Amygdala (tissue), 56 donors: ENCODE measurements around the gene SLC9A8.
A peak's percentile ranks its signal among the peaks of the same experiment; 100 is the strongest.

ENCODE experiments used
- DNase-seq, 56 donors: peaks; one replicate each; lab custom pipeline; 2025; lab: John Stamatoyannopoulos, UW

SLC9A8 gene

DNA sequence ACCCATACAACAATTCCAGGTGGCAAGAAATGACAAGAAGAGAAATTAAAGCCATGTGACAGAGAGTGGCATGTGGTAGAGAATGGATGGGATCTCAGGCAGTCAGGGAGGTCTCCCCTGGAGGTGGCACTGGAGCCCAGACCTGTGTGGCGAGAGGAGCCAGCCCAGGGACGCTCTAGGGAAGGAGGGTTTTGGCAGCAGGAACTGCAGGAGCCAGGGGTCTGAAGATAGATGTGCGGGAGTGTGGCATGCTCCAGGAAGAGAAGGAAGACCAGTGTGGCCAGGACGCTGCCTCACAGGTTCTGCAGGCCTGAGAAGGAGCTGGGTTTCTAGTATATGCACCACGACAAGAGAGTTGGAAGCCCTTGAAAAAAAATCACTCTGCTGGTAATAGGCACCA, 57.6 kb downstream of the SLC9A8 start:
- DNase-seq = no peak

GRCh38 chr20:49871391-49871948, 58.8 kb downstream of the SLC9A8 start:
- DNase-seq = no peak

DNA sequence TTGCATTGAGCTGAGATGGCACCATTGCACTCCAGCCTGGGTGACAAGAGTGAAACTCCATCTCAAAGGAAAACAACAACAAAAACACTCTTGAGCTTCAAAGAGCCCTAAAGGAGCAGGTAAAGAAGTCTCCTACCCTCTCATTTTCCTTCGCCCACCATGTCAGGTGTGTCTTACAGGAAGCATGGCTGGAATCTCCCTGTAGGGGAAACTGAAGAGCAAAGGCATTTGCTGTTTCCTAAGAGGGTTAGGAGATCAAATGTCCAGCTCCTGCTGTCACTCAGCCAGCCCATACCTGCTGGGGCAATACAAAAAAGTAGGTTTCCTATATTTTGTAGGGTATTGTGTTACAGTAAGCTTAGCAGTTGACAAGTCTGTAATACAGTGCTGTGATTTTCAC, 59.4 kb downstream of the SLC9A8 start:
- no peak for DNase-seq

- no peak for DNase-seq
Observed at GRCh38 chr20:49874696-49875095, 62.1 kb downstream of the SLC9A8 start.

- peak in 2 of 56 donors; percentile 8 to 19 for DNase-seq
Observed at GRCh38 chr20:49877386-49877921, 64.8 kb downstream of the SLC9A8 start.

DNA sequence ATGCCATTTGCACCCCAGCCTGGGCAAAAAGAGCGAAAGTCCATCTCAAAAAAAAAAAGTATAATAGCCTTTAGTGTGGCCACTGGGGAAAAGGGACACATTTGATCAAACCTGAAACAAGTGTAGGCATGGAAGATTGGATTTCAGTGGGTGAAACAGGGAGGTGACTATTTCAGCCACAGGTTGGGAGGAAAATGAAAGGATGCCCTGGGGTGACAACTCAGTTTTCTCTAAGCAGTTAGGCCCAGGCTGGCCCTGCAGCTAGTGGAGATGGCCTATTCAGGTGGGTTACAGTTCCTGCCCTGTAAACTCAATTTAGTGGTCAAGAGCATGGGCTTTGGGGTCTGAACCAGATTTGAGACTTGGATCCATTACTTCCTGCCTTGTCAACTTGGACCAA, 66.3 kb downstream of the SLC9A8 start:
- no peak for DNase-seq

GRCh38 chr20:49880177-49880576, 67.5 kb downstream of the SLC9A8 start:
- no peak for DNase-seq

GRCh38 chr20:49880724-49881445, 68.3 kb downstream of the SLC9A8 start:
- DNase-seq = no peak

- DNase-seq = no peak
Observed at GRCh38 chr20:49882171-49882970, 69.7 kb downstream of the SLC9A8 start.

- DNase-seq = no peak
Observed at GRCh38 chr20:49883246-49883802, 70.7 kb downstream of the SLC9A8 start.

- no peak for DNase-seq
Observed at GRCh38 chr20:49885558-49886332, 73.1 kb downstream of the SLC9A8 start.

- DNase-seq = peak in 8 of 56 donors; percentile 19 to 60 (median 30)
Observed at GRCh38 chr20:49886571-49887213, 74.1 kb downstream of the SLC9A8 start.

GRCh38 chr20:49887251-49888211, 74.9 kb downstream of the SLC9A8 start:
- peak in 4 of 56 donors; percentile 12 to 60 (median 45) for DNase-seq

- peak in 52 of 56 donors; percentile 30 to 91 (median 68) for DNase-seq
Observed at GRCh38 chr20:49888212-49889000, 75.8 kb downstream of the SLC9A8 start.

DNA sequence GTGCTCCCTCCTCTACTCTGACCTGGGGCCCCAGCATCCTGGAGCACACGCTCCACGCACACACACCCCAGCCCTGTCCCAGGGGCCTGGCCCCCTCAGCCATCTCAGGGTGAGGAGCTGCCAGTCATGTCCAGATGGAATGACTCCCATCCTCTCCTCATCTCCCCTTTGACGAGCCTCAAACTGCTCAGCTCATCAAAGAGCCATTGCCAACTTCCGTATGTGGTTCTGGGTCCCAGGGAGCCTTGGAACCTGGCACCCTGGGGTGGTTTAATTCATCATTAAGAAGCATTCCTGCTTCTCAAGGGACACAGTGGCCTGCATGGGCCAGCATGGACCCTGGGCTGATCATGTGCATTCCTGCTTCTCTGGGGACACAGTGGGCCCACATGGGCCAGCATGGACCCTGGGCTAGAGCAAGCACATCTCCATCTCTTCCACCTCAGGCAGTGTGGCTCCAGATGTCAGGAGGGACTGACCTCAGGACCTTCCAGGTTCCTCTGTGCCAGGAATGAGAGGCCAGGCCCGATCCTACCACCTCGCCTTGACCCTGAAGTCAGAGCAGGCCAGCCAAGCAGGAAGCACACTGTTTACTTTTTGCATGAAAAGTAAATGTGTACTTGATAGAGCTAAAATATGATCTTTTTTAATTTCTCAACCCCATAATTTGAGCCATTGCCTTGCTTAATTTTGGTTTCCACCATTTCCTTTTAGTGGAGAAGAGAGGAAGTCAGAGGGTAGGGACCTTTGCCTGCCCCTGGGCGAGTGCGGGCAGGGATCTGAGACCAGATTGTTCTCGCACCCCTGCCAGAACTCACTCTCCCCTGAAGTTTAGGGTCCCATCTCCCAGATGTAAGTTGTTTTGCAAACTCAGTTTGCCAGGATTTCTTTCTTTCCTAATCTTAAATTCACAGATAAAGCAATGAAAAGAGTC, 76.6 kb downstream of the SLC9A8 start:
- DNase-seq = no peak

DNA sequence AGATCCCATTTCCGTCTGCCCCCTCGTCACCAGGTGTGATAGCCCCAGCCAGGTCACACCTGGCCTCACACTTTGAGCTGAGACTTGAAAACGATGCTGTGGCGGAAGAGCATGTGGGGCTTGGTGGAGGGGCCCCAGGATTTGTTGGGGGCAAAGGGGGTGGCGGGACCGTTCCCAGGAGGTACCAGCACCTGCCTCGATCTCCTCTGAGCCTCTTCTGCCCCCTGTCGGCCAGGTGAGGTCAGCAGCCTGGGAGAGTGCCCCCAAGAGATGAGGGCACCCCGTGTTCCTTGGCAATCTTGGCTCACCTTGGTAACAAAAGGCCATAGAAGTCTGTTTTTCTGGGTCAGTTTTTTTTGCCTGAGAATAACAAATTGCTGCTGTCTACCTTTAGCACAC, 77.3 kb downstream of the SLC9A8 start:
- no peak for DNase-seq
